Measurements from ENCODE around the gene CRADD. TPM values are rescaled to one million over a fixed set of nuclear protein-coding genes. Genes with fewer than 3 reads are reported as not detected.

The CRADD gene
- total RNA-seq, 4 donors from 2014 or later = 29.3 to 61.7 (median 46.5) TPM

DNA sequence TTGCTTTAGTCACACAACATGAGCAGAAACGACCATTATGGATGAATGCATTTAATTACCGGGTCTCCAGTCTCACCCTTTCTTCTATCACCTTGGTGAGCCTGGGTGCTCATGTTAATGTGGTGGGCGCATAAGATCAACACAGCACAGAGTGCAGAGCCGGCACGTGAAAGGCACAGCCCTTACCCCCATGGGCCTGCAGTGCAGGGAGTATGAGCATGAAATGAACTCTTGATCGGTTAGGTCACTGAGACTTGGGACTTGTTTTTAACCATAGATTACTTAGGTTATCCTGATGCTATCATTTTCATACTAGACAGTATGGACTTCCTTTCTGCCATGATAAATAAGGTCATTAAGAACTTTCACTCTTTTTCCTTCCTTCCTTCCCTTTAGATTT, 156.8 kb downstream of the CRADD start:
- H3K4me1 ChIP-seq = peaks cover 6% of the 10 kb centered on the region
- H3K9me3 ChIP-seq = no peaks in the 10 kb centered on the region
- no peaks in the 10 kb centered on the region for H3K27me3 ChIP-seq
- 89% methylated on average over 6 of the region's 6 CpGs for WGBS
- no peak for TF ChIP-seq EP300 (IDR thresholded peaks at IDR 0.05)
- no peak for TF ChIP-seq POLR2AphosphoS5 (IDR thresholded peaks at IDR 0.05)
- no peak for TF ChIP-seq POLR2A (IDR thresholded peaks at IDR 0.05)
- no peak overlapping the region for H3K27ac ChIP-seq
- H3K4me3 ChIP-seq = no peak overlapping the region
- no peaks in the 10 kb centered on the region for H3K36me3 ChIP-seq
- DNase-seq (ENCODE audit: low spot score in 2 of 2) = no peak

DNA sequence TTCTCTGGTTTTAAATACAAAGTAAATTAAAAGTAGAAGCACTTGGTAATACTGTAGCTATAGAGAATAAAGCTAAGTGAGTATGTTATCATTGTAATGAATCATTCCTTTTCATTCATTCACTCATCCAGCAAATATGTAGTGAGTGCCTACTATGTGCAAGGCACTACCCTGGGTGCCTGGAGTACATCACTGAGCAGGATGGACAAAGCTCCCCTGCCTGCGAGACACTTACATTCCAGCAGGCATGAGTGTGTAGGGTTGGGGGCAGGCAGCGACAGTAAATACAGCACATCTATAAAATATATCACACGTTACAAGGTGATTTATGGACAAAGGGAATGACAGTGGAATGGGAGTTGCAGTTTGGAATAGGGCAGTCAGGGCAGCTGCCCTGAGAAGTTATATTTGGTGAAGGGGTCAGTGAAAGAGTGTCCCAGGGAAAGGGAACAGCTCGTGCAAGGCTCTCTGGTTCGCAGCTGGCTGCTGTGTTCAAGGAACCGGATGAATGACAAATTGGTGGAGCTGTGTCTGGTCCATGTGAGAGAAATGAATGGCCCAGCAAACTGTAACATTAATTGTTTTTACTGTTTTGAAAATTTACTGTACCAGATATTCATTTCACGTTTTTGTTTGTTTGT, 159.6 kb downstream of the CRADD start:
- TF ChIP-seq POLR2A (IDR thresholded peaks at IDR 0.05) = no peak
- TF ChIP-seq EP300 (IDR thresholded peaks at IDR 0.05) = no peak
- no peak for TF ChIP-seq POLR2AphosphoS5 (IDR thresholded peaks at IDR 0.05)
- TF ChIP-seq CTCF (IDR thresholded peaks at IDR 0.05) = no peak
- peaks cover 6% of the 10 kb centered on the region for H3K4me1 ChIP-seq
- DNase-seq (ENCODE audit: low spot score in 2 of 2) = no peak
- no peak overlapping the region for H3K27ac ChIP-seq
- no peaks in the 10 kb centered on the region for H3K27me3 ChIP-seq
- no peaks in the 10 kb centered on the region for H3K9me3 ChIP-seq
- no peaks in the 10 kb centered on the region for H3K36me3 ChIP-seq
- 94% methylated on average over 7 of the region's 7 CpGs for WGBS
- no peak overlapping the region for H3K4me3 ChIP-seq

DNA sequence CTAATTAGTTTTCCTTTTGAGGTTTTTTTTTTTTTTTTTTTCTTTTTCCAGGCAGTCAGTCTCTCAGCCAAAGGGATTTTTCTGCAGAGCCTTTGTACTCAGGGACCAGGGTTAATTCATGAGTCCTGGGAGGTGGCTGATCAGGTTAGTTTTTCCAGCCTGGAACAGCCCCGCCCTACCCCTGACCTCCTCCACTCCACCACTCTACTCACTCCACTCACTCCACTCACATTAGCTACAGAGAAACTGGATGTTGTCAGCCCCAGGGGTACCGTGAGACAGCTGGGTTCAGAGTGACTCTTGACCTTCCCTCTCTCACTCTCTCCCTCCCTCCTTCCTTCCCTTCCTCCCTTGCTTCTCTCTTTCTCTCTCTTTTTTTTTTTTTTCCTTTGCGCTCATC, 161.0 kb downstream of the CRADD start:
- no peaks in the 10 kb centered on the region for H3K9me3 ChIP-seq
- no peaks in the 10 kb centered on the region for H3K36me3 ChIP-seq
- TF ChIP-seq POLR2A (IDR thresholded peaks at IDR 0.05) (no peak), CTCF (IDR thresholded peaks at IDR 0.05) (no peak), EP300 (IDR thresholded peaks at IDR 0.05) (no peak), POLR2AphosphoS5 (IDR thresholded peaks at IDR 0.05) (no peak)
- 85% methylated on average over 3 of the region's 3 CpGs for WGBS
- no peaks in the 10 kb centered on the region for H3K27me3 ChIP-seq
- no peak overlapping the region for H3K27ac ChIP-seq
- peaks cover 6% of the 10 kb centered on the region for H3K4me1 ChIP-seq
- DNase-seq (ENCODE audit: low spot score in 2 of 2) = no peak
- H3K4me3 ChIP-seq = no peak overlapping the region

- TF ChIP-seq CTCF (IDR thresholded peaks at IDR 0.05) (no peak), POLR2A (IDR thresholded peaks at IDR 0.05) (no peak), EP300 (IDR thresholded peaks at IDR 0.05) (no peak), POLR2AphosphoS5 (IDR thresholded peaks at IDR 0.05) (no peak)
- WGBS = 94% methylated on average over 4 of the region's 4 CpGs
- no peak for DNase-seq (ENCODE audit: low spot score in 2 of 2)
- peaks cover 6% of the 10 kb centered on the region for H3K4me1 ChIP-seq
- no peak overlapping the region for H3K27ac ChIP-seq
- no peak overlapping the region for H3K4me3 ChIP-seq
- no peaks in the 10 kb centered on the region for H3K9me3 ChIP-seq
- no peaks in the 10 kb centered on the region for H3K27me3 ChIP-seq
- no peaks in the 10 kb centered on the region for H3K36me3 ChIP-seq
These were observed 161.9 kb downstream of the CRADD start for GRCh38 chr12:93839064-93839463.

GRCh38 chr12:93841671-93842070, 164.5 kb downstream of the CRADD start:
- Histone ChIP-seq H3K4me3 (no peak overlapping the region), H3K36me3 (no peaks in the 10 kb centered on the region), H3K27ac (no peak overlapping the region), H3K4me1 (peaks cover 6% of the 10 kb centered on the region), H3K9me3 (no peaks in the 10 kb centered on the region), H3K27me3 (no peaks in the 10 kb centered on the region)
- 97% methylated on average over 8 of the region's 8 CpGs for WGBS
- no peak for DNase-seq (ENCODE audit: low spot score in 2 of 2)
- TF ChIP-seq EP300 (IDR thresholded peaks at IDR 0.05) = no peak
- no peak for TF ChIP-seq CTCF (IDR thresholded peaks at IDR 0.05)
- TF ChIP-seq POLR2AphosphoS5 (IDR thresholded peaks at IDR 0.05) = no peak
- no peak for TF ChIP-seq POLR2A (IDR thresholded peaks at IDR 0.05)

Measured in suprapubic skin (tissue), 4 donors.